ENCODE data around the gene ANKDD1B. TPM values are rescaled to one million over a fixed set of nuclear protein-coding genes. Genes with fewer than 3 reads are reported as not detected.
"Not testable (repeated sequence)": the region's sequence is repeated elsewhere in the genome, so short reads cannot be mapped to it uniquely, and the experiment has no call there.

Gene ANKDD1B
- total RNA-seq, 1 experiment from 2014 or later = not detected

GRCh38 chr5:75660678-75661465 lies 49.6 kb downstream of the ANKDD1B start:
- DNase-seq (ENCODE audit: low spot score) = no peak

- DNase-seq (ENCODE audit: low spot score) = no peak
These were observed 50.8 kb downstream of the ANKDD1B start for GRCh38 chr5:75662061-75662460.

- no peak for DNase-seq (ENCODE audit: low spot score)
These were observed 52.5 kb downstream of the ANKDD1B start for GRCh38 chr5:75663579-75664284.

GRCh38 chr5:75664979-75665378 lies 53.7 kb downstream of the ANKDD1B start:
- DNase-seq (ENCODE audit: low spot score) = no peak

- no peak for DNase-seq (ENCODE audit: low spot score)
These were observed 55.5 kb downstream of the ANKDD1B start for GRCh38 chr5:75666801-75667200.

GRCh38 chr5:75667586-75667985 lies 56.3 kb downstream of the ANKDD1B start:
- DNase-seq (ENCODE audit: low spot score) = no peak

- DNase-seq (ENCODE audit: low spot score) = no peak
These were observed 57.2 kb downstream of the ANKDD1B start for GRCh38 chr5:75668445-75668844.

GRCh38 chr5:75668977-75669689 lies 57.9 kb downstream of the ANKDD1B start:
- peak; percentile 68 for DNase-seq (ENCODE audit: low spot score)

GRCh38 chr5:75670577-75670976 lies 59.3 kb downstream of the ANKDD1B start:
- DNase-seq (ENCODE audit: low spot score) = no peak

- no peak for DNase-seq (ENCODE audit: low spot score)
These were observed 60.3 kb downstream of the ANKDD1B start for GRCh38 chr5:75671506-75671905.

GRCh38 chr5:75672616-75673015 lies 61.4 kb downstream of the ANKDD1B start:
- no peak for DNase-seq (ENCODE audit: low spot score)

- DNase-seq (ENCODE audit: low spot score) = no peak
These were observed 64.5 kb downstream of the ANKDD1B start for GRCh38 chr5:75675783-75676182.

- no peak for DNase-seq (ENCODE audit: low spot score)
These were observed 66.4 kb downstream of the ANKDD1B start for GRCh38 chr5:75677607-75678006.

- DNase-seq (ENCODE audit: low spot score) = no peak
These were observed 66.9 kb downstream of the ANKDD1B start for GRCh38 chr5:75678155-75678554.

- peak; percentile 32 for DNase-seq (ENCODE audit: low spot score)
These were observed 70.0 kb downstream of the ANKDD1B start for GRCh38 chr5:75681125-75681830.

GRCh38 chr5:75685141-75685540 lies 73.9 kb downstream of the ANKDD1B start:
- DNase-seq (ENCODE audit: low spot score) = no peak

- DNase-seq (ENCODE audit: low spot score) = no peak
These were observed 75.2 kb downstream of the ANKDD1B start for GRCh38 chr5:75686480-75686879.

GRCh38 chr5:75690669-75691068 lies 79.4 kb downstream of the ANKDD1B start:
- DNase-seq (ENCODE audit: low spot score) = no peak

- DNase-seq (ENCODE audit: low spot score) = no peak
These were observed 83.5 kb downstream of the ANKDD1B start for GRCh38 chr5:75694781-75695180.

GRCh38 chr5:75695472-75696351 lies 84.5 kb downstream of the ANKDD1B start:
- DNase-seq (ENCODE audit: low spot score) = not testable (repeated sequence)

- no peak for DNase-seq (ENCODE audit: low spot score)
These were observed 90.6 kb downstream of the ANKDD1B start for GRCh38 chr5:75701856-75702255.
